GM19025 (cell line): Measurements from ENCODE around the gene ALDH9A1.
A peak's percentile ranks its signal among the peaks of the same experiment; 100 is the strongest.
"Not testable (repeated sequence)": the region's sequence is repeated elsewhere in the genome, so short reads cannot be mapped to it uniquely, and the experiment has no call there.

Experiments used
- ATAC-seq: cut with Tn5 transposase; IDR thresholded peaks from one replicate; pipeline ENCODE4 v1.9.1; 2021; ENCODE audit warnings: mild to moderate bottlenecking, low read depth, moderate library complexity; ENCODE audit not compliant: unreplicated experiment

ALDH9A1 gene

DNA sequence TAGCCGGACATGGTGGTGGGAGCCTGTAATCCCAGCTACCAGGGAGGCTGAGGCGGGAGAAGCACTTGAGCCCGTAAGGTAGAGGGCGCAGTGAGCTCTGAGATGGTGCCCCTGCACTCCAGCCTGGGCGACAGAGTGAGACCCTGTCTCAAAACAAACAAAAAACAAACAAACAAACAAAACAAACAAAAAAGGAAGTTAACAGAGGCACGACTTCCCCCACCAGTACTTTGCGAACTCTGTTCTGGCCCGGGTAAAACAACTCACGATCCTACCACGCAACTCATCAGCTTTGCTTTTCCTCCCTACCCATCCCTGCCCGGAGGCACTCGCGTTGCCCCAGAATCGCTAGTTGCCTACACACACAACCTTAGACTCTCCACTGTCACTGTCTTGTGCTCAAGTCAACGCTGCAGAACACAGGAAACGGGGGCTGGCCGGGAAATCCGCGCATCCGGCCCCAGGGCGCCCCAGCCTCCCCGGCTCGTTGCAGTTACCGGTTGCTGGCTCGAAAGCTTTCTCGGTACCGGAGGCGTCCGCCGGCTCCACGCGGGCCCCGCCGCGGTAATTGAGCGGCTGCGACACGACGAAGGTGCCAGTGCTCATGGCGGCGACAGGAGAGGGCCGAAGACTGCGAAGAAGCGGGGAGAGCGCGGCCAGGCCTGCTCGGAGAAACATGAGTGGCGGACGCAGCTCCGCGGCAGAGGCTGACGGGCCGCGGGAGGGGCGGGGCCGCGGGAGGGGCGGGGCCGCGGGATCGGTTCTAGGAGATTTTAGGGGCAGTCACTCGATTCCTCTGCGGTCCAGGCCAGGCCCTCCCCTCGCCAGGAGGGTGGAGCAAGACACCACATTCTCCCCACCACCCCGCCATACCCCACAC, at the start of gene ALDH9A1:
ALDH9A1 (minus strand) TSS at position 682 of the 880 bp plus-strand sequence; CDS start at position 678, 4 bp downstream.
- ATAC-seq: peak; percentile 93

DNA sequence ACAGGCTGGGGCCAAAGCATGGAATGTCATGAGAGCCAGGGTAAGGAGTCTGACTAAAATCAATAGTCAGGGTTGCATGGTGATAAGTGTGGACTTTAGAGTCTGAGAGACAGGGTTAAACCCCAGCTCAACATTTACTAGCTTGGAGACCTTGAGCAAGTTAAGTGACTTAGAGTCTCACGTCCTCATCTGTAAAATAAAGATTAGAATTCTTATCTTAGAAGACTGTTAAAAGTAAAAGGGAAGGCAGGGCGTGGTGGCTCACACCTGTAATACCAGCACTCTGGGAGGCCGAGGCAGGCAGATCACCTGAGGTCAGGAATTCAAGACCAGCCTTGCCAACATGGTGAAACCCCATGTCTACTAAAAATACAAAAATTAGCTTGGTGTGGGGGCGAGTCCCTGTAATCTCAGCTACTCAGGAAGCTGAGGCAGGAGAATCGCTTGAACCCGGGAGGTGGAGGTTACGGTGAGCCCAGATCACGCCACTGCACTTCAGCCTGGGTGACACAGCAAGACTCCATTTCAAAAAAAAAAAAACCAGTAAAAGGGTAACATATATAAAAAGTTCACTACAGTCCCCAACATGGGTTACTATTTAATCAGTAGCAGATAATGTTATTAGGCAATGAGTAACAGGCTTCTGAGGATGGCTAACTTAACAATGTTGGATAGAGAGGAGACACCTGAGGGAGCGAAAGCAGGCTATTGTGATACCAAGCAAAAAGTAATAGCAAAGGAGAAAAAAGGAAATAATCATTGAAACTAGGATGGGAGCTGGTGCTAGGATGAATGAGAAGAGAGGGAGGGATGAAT, 49.5 kb upstream of the ALDH9A1 start:
- no peak for ATAC-seq

DNA sequence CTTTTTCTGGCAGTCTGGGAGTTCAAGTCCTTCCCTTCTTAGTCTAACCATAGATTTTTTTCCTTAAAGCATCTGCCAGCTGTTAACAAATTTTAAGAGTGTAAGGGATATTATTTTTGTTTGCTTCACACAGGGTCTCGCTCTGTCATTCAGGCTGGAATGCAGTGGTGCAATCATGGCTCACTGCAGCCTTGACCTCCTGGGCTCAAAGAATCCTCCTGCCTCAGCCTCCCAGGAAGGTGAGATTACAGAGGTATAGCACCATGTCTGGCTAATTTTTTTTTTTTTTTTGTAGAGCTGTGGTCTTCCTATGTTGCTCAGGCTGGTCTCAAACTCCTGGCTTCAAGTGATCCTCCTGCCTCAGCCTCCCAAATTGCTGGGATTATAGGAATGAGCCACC, 46.6 kb upstream of the ALDH9A1 start:
- not testable (repeated sequence) for ATAC-seq

DNA sequence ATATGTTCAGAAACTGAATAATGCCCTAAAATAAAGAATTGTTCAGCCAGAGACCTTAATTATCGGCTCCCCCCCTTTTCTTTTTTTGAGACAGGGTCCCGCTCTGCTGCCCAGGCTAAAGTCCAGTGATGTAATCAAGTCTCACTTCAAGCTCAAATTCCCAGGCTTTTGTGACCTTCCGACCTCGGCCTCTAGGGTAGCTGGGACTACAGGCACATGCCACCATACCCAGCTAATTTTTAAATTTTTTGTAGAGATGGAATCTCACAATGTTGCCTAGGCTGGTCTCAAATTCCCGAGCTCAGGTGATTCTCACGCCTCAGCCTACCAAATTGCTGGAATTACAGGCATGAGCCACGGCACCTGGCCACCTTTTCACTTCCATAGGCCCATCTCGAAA, 43.8 kb upstream of the ALDH9A1 start:
- no peak for ATAC-seq

DNA sequence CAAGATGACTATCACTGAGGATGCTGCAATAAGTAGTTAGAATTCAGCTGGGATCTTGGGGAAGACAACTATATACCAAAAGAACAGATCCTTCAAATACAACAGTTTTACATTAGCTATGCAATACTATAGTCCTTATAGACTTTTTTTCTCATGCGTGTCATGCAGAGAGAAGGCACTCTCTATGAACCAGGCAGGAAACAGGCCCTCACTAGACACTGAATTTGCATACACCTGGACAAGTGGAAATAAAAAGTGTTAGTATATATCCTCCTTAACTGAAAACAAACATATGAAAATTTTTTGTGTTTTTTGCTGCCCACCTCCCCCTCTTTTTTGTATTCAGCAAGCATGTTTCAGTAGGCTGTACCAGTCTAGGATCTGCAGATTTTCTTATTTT, 40.4 kb upstream of the ALDH9A1 start:
- peak; percentile 90 for ATAC-seq

DNA sequence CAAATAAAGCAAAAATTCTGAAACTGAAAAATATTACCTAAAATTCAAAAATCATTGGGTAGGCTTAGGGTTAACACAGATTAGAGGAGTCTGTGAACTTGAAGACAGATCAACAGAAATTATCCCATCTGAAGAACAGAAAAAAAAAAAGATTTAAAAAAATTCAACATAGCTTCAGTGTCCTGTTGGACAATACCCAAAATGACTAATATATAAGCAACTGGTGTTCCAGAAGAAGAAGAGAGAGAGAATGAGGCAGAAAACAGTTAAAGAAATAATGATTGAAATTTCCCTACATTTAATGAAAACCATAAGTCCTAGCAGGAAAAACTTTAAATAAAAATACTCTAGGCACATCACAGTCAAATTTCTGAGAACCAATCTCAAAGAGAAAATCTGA, 38.8 kb upstream of the ALDH9A1 start:
- no peak for ATAC-seq

DNA sequence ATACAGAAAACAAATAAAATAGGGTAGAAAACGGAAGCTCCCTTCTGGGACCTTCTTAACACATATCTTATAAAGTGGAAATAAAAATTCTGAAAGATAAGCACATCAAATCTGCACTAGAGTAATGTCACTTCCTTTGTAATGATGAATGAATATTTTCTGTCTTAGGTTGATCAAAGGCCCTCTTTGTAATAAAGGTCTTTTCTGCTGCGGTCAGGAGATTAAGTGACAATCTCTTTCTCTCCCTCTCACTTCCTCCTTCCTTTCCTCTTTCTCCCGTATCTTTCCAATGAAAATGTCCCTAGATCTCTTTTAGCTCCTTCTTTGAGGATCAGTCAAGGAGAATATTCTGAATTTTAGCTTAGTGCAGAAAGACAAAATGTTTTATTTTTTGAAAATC, 36.5 kb upstream of the ALDH9A1 start:
- no peak for ATAC-seq

DNA sequence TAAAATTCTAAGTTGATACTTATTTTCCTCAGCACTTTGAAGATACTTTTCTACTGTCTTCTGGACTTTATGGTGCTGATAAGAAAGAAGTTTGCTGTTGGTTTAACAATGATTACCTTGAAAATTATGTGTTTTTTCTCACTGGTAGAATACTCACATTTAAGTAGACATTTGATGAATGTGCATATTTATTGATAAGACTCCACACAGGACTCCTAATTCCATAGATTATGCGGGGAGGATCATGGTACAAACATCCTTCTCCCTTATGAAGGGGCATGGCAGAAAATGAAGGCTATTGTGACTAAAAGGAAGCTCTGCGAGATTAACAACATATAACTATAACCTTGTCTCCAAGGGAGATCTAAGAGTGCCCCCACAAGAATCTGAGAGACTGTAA, 28.5 kb upstream of the ALDH9A1 start:
- ATAC-seq: no peak

DNA sequence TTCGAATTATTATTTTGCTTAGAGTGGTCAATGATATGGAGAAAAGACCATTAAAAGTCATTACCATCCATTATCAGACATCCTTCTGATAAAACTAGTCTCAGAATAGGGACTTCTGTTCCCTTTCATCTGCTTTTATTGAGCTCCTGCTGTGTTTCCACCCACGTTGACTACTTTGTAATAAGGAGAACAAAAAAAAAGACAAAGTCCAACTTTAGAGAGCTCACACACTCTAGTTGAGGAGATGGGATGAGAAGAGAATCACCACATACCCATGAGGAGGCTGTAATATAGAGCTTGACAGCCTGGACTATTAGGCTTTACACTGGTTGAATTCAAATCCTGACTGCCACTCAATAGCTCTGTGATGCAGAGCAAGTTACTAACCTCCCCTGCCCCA, 27.8 kb upstream of the ALDH9A1 start:
- no peak for ATAC-seq

DNA sequence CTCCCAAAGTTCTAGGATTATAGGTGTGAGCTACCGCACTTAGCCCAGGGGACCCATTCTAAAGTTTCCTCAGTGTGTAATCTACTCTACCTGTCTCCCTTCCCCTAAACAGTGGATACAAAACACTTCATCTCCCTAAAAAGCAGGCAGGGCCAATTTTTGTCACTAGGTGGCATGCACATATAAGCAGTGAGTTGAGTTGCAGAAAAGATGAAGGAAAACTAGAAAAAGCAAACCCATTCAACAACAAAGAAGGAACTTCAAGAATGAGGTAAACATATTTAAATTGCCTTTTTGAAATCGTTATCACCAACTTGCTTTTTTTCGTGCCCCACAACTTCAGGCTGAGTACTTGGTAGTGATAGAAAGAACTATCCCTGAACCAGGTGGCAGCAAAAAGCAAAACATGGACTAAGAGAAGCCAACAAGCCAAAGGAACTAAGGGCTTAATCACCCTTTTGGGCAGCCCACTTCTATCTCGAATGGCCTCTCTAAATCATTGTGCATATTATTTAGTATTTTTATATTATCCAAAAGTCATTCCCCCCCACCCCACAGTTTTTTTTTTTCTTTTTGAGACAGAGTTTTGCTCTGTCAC, 19.7 kb upstream of the ALDH9A1 start:
- no peak for ATAC-seq

DNA sequence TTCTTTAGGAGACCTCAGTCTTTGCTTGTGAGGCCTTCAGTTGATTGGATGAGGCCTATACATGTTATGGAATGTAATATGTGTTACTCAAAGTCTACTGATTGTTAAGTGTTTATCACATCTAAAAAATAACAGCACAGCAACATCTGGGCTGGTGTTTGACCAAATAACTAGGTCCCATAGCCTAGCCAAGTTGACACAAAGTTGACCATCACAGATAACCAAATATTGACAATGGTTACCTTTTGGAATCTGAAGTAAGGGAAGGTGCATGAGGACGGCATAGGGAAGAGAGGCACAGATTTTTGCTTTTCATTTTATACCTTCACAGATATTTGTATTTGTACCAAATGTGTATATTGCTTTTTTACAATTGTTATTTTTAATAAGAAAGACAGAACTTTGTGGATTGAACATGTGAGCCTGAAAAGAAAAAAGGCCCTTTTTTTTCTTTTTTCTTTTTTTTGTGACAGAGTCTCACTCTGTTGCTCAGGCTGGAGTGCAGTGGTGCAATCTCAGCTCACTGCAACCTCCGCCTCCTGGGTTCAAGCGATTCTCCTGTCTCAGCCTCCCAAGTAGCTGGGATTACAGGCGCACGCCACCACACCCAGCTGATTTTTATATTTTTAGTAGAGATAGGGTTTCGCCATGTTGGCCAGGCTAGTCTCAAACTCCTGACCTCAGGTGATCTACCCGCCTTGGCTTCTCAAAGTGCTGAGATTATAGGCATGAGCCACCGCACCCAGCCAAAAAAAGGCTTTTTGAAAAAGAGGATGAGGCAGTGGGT, 18.1 kb upstream of the ALDH9A1 start:
- not testable (repeated sequence) for ATAC-seq

DNA sequence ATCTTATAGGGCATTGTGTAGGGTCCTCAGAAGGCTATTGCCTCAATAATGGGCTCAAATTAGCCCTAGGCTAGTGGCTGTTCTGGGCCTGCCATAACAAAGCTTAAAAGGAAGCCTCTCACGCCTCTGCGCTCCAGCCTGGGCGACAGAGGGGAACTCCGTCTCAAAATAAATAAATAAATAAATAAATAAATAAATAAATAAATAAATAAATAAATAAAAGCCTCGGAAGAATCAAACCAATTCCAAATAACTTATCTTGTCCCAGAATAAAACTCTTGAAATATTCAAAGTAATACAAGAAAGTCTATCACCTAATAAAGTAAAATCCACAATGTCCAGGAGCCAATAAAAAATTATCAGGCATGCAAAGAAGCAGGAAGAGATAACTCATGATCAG, 14.4 kb upstream of the ALDH9A1 start:
- ATAC-seq: no peak

DNA sequence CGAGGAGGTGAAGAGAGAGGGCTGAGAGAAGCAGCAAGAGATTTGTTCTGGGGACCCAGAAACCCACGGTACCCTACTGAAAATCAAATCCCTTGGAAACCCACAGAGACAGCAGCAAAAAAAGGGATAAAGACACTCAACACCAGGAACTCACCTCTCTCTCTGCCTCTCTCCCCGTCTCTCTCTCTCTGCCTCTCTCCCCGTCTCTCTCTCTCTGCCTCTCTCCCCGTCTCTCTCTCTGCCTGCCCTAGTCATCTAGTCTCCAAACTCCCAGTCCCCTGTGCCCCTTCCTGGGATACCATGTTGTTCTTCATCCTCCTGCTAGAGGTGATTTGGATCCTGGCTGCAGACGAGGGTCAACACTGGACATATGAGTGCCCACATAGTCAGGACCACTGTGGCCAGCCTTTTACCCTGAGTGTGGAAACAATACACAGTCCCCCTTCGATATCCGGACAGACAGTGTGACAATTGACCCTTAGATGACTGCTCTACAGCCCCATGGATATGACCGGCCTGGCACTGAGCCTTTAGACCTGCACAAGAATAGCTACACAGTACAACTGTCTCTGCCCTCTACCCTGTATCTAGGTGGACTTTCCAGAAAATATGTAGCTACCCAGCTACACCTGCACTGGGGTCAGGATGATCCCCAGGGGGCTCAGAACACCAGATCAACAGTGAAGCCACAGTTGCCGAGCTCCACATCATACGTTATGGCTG, 9.8 kb upstream of the ALDH9A1 start:
- no peak for ATAC-seq

DNA sequence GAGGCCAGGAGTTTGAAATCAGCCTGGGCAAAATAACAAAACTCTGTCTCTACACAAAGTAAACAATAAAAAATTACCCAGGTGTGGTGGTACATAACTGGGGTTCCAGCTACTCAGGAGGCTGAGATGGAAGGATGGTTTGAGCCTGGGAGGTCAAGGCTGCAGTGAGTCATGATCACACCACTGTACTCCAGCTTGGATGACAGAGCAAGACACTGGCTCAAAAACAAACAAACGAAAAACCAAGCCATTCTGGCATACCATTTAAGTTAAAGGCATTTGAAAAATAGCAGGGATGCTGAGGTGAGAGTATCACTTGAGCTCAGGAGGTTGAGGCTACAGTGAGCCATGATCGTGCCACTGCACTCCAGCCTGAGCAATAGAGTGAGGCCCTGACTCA, 5.3 kb upstream of the ALDH9A1 start:
- ATAC-seq: no peak

DNA sequence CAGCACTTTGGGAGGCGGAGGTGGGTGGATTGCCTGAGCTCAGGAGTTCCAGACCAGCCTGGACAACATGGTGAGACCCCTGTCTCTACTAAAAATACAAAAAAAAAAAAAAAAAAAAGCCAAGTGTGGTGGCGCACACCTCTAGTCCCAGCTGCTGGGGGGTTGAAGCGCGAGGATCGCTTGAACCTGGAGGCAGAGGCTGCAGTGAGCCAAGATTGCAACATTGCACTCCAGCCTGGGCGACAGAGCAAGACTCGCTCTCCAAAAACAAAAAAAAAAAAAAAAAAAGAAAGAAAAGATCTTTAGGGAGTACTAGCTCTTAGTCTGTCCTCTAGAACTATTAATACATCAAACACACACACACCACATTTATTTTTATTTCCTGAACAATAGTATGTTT, 3.6 kb upstream of the ALDH9A1 start:
- not testable (repeated sequence) for ATAC-seq

DNA sequence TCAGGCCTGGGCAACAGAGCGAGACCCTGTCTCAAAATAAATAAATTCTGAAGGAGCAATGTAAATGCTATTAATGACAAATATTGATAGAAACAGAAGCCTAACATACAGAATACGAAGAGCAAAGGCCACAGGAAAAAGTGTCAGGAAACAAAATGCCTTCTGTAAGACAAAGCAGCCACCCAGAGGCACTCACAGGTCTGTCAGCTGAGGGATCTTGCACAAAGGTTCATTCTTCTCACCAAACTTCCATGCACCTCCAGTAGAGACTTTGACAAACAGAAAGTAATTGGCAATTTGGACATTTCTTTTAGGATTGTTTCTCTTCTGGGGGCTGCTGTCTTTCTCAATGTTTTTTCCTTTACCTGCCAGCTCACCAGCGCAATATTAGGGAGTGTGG, 1.2 kb upstream of the ALDH9A1 start:
- ATAC-seq: no peak

DNA sequence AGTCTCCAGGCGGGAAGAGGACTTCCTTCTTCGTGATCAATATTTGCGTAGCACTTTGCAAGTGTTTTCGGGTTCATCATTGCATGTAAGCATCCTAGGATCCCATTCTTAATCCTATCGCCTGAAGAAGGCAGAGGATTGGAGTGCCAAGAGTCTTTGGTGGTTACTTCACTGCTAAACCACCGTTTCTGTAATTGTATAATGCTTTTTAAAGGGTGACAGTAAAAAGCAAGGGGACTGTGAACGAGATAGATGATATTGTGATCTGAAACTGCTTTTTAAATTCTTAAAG, 345 bp upstream of the ALDH9A1 start:
- ATAC-seq: no peak

DNA sequence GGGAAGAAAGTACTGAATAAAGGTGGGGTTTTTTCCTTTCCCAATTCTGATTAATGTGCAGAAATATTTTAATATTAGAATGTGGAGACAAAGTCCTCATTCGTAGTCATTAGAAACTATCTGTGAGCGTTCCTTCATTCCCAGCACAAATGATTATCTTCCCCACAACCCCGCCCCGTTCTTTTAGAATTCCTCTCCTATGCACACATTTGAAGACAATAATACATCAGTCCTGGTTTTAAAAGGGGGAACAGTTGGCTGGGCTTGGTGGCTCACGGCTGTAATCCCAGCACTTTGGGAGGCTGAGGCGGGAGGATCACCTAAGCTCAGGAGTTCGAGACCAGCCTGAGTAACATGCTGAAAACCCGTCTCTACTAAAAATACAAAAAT, 876 bp downstream of the ALDH9A1 start:
- ATAC-seq: no peak

DNA sequence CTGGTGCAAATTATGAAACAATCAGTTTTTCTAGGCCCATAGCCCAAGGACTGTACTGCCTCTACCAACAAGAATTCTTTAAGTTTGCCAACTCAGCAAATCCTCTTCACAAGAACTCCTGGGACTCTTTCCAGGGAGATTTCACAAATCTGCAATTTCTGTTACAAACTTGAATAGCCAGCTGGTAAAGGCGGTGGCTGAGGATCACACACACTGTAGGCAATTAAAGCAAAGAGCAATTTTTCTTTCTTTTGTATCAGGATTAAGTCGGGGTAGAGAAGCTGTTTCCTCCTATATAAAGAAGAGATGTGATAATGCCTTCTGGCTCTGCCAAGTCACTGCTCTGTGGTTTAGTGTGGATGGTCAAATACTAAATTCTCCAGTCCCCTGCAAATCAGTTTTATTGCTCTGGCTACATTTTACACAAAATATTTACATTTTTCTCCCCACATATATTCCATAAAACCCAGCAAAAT, 1.7 kb downstream of the ALDH9A1 start:
- ATAC-seq: no peak

DNA sequence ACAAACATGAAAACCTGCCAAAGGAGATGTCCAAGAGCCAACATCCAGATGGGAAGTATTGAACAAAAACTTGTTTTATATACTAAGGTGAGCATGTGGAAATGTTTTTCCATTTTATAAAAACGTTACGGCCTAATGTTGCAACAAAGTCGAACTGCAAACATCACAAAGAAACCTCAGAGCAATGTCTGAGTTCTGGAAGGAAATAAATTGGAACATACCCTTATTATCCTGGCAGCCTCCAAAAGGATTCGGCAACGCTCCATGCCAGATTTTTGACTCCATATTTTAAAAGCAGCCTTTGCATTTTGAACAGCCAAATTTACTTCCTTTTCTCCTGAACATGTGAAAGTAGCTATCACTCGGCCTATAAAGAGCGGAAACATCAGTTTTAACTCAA, 3.3 kb downstream of the ALDH9A1 start:
- no peak for ATAC-seq
